HEK293 (cell line): ENCODE measurements around the gene GAK.
"Not testable (repeated sequence)": the region's sequence is repeated elsewhere in the genome, so short reads cannot be mapped to it uniquely, and the experiment has no call there.

Experiments
- CTCF ChIA-PET: fragments of 350-600 bp; formaldehyde crosslinking; extraction: SDS; loops from one replicate; lab custom pipeline; 2021; ENCODE audit warnings: antibody characterized with exemption; lab: Yijun Ruan, JAX
- POLR2A ChIA-PET: fragments of 300-600 bp; formaldehyde crosslinking; extraction: SDS; loops from one replicate; lab custom pipeline; 2020; ENCODE audit warnings: antibody characterized with exemption, inconsistent platforms; lab: Yijun Ruan, JAX
- H3K27ac ChIP-seq: fragments of 200-500 bp; sonication (Bioruptor generic); 2 replicates; pipeline ENCODE4 v1.5.1; 2014; ENCODE audit warnings: low read depth, low read length, control low read depth, inconsistent platforms; ENCODE audit errors: extremely low read depth
- H3K36me3 ChIP-seq, 2 experiments: fragments of 200-500 bp in 1 of 2; sonication (Bioruptor generic) in 1 of 2; 1 replicate in 1 of 2; 2 replicates in 1 of 2; pipeline ENCODE4 v1.5.1; 2014 to 2017; ENCODE audit warnings: inconsistent platforms in 2 of 2, low read length in 2 of 2; ENCODE audit not compliant: control insufficient read depth in 2 of 2, insufficient read depth in 1 of 2
- H3K4me1 ChIP-seq: fragments of 200-500 bp; sonication (Bioruptor generic); 2 replicates; pipeline ENCODE4 v1.5.1; 2014; ENCODE audit warnings: mild to moderate bottlenecking, low read length, inconsistent platforms; ENCODE audit not compliant: control insufficient read depth, insufficient read depth
- H3K4me3 ChIP-seq: 2 replicates; pipeline ENCODE4 v1.5.1; 2011; ENCODE audit warnings: low read depth, mild to moderate bottlenecking, control low read depth, low read length, moderate library complexity
- H3K9me3 ChIP-seq: fragments of 200-500 bp; sonication (Bioruptor generic); 2 replicates; pipeline ENCODE4 v1.5.1; 2014; ENCODE audit warnings: low read depth, low read length, inconsistent platforms; ENCODE audit not compliant: control insufficient read depth, insufficient read depth
- CTCF ChIP-seq: fragments of 450-650 bp; formaldehyde crosslinking; IDR thresholded peaks from 2 replicates; pipeline ENCODE4 v1.5.1; 2016; ENCODE audit warnings: missing biosample characterization, missing genetic modification characterization
- ELK4 ChIP-seq: IDR thresholded peaks from 2 replicates; pipeline ENCODE4 v1.6.1; 2011; ENCODE audit warnings: mild to moderate bottlenecking, low read depth, low read length, borderline replicate concordance
- GLIS1 ChIP-seq: fragments of 450-650 bp; formaldehyde crosslinking; IDR thresholded peaks from 2 replicates; pipeline ENCODE4 v1.5.1; 2016; ENCODE audit warnings: missing biosample characterization, missing genetic modification characterization
- GLIS2 ChIP-seq: fragments of 450-650 bp; formaldehyde crosslinking; IDR thresholded peaks from 2 replicates; pipeline ENCODE4 v1.5.1; 2016; ENCODE audit warnings: missing biosample characterization, missing genetic modification characterization
- MYNN ChIP-seq: fragments of 450-650 bp; formaldehyde crosslinking; IDR thresholded peaks from 2 replicates; pipeline ENCODE4 v1.5.1; 2016; ENCODE audit warnings: missing biosample characterization, missing genetic modification characterization, borderline replicate concordance
- MZF1 ChIP-seq: fragments of 450-650 bp; formaldehyde crosslinking; IDR thresholded peaks from 2 replicates; pipeline ENCODE4 v1.5.1; 2017; ENCODE audit warnings: missing biosample characterization, missing genetic modification characterization, borderline replicate concordance
- PRDM1 ChIP-seq: fragments of 450-650 bp; formaldehyde crosslinking; IDR thresholded peaks from 2 replicates; pipeline ENCODE4; 2016; ENCODE audit warnings: missing biosample characterization, missing genetic modification characterization
- ZBTB21 ChIP-seq: fragments of 450-650 bp; formaldehyde crosslinking; IDR thresholded peaks from 2 replicates; pipeline ENCODE4 v1.5.1; 2017; ENCODE audit warnings: missing biosample characterization, missing genetic modification characterization
- ZFP37 ChIP-seq: fragments of 450-650 bp; formaldehyde crosslinking; IDR thresholded peaks from 2 replicates; pipeline ENCODE4 v1.5.1; 2016; ENCODE audit warnings: missing biosample characterization, missing genetic modification characterization
- ZNF112 ChIP-seq: fragments of 450-650 bp; formaldehyde crosslinking; IDR thresholded peaks from 2 replicates; pipeline ENCODE4 v1.5.0; 2017; ENCODE audit warnings: missing biosample characterization, missing genetic modification characterization
- ZNF248 ChIP-seq: fragments of 450-650 bp; formaldehyde crosslinking; IDR thresholded peaks from 2 replicates; pipeline ENCODE4 v1.5.1; 2017; ENCODE audit warnings: missing biosample characterization, missing genetic modification characterization
- ZNF26 ChIP-seq: fragments of 450-650 bp; formaldehyde crosslinking; IDR thresholded peaks from 2 replicates; pipeline ENCODE4 v1.5.1; 2016; ENCODE audit warnings: missing biosample characterization, missing genetic modification characterization
- ZNF555 ChIP-seq: fragments of 450-650 bp; formaldehyde crosslinking; conservative IDR thresholded peaks from 2 replicates; pipeline ENCODE4 v1.5.1; 2017; ENCODE audit warnings: missing biosample characterization, mild to moderate bottlenecking, missing genetic modification characterization, inconsistent platforms
- ZNF704 ChIP-seq: fragments of 450-650 bp; formaldehyde crosslinking; IDR thresholded peaks from 2 replicates; pipeline ENCODE4 v1.5.1; 2016; ENCODE audit warnings: missing biosample characterization, missing genetic modification characterization
- ZNF76 ChIP-seq: fragments of 450-650 bp; formaldehyde crosslinking; IDR thresholded peaks from 2 replicates; pipeline ENCODE4; 2016; ENCODE audit warnings: low read depth, missing biosample characterization, missing genetic modification characterization, borderline replicate concordance
- ZNF837 ChIP-seq: fragments of 450-650 bp; formaldehyde crosslinking; IDR thresholded peaks from 2 replicates; pipeline ENCODE4 v1.5.1; 2016; ENCODE audit warnings: missing biosample characterization, missing genetic modification characterization
- ZSCAN5A ChIP-seq: fragments of 450-650 bp; formaldehyde crosslinking; IDR thresholded peaks from 2 replicates; pipeline ENCODE4 v1.5.1; 2016; ENCODE audit warnings: missing biosample characterization, missing genetic modification characterization

Gene GAK

GRCh38 chr4:929096-929765, 2.9 kb downstream of the GAK start (continued):
- no peak for TF ChIP-seq ZNF704
- no peak for TF ChIP-seq CTCF (tag by site-specific recombination)
- TF ChIP-seq ZNF837 (tag by site-specific recombination), result no peak
- TF ChIP-seq ELK4, result no peak
- no peak for TF ChIP-seq GLIS1 (tag by site-specific recombination)
- no peak for TF ChIP-seq ZNF112 (tag by site-specific recombination)
- no peak for TF ChIP-seq ZNF76 (tag by site-specific recombination)
- TF ChIP-seq GLIS2 (tag by site-specific recombination), result no peak
- TF ChIP-seq ZSCAN5A (tag by site-specific recombination), result no peak
- TF ChIP-seq ZNF248 (tag by site-specific recombination), result no peak
- TF ChIP-seq, all 188 proteins: peak for 0

- H3K9me3 ChIP-seq, POLR2A ChIA-PET, H3K4me1 ChIP-seq, CTCF ChIA-PET, H3K36me3 ChIP-seq, H3K4me3 ChIP-seq, H3K27ac ChIP-seq: not testable (repeated sequence)
Observed at GRCh38 chr4:927566-927965, 4.5 kb downstream of the GAK start.

- Histone ChIP-seq H3K9me3 (no peaks in the 10 kb centered on the region), H3K27ac (no peak overlapping the region), H3K4me1 (peaks cover 5% of the 10 kb centered on the region; the same call in 1 of the 2 replicates), H3K4me3 (no peak overlapping the region), H3K36me3 (peaks cover 0 to 3% of the 10 kb centered on the region in 2 experiments; a peak in 1 of 3 replicates)
- CTCF ChIA-PET, result no interaction called here
- TF ChIP-seq MYNN (tag by site-specific recombination) (no peak), ZNF26 (no peak), MZF1 (no peak), PRDM1 (tag by site-specific recombination) (no peak), ZFP37 (tag by site-specific recombination) (no peak), ZNF555 (tag by site-specific recombination) (no peak), ZBTB21 (tag by site-specific recombination) (no peak)
- POLR2A ChIA-PET, result no interaction called here
Observed at GRCh38 chr4:926538-926937, 5.6 kb downstream of the GAK start.
